H1 (cell line): ENCODE data around the gene TRAF3. TPM values are rescaled to one million over a fixed set of nuclear protein-coding genes. Genes with fewer than 3 reads are reported as not detected.

ENCODE experiments used
- CTCF ChIA-PET: fragments of 300-600 bp; sonication (Branson Sonifier 250); formaldehyde crosslinking; loops from one replicate; lab custom pipeline; 2021; ENCODE audit not compliant: partially characterized antibody; lab: Charles Lee
- POLR2A ChIA-PET: fragments of 300-600 bp; sonication (Branson Sonifier 250); formaldehyde crosslinking; loops from one replicate; lab custom pipeline; 2021; ENCODE audit warnings: inconsistent platforms; ENCODE audit not compliant: partially characterized antibody; lab: Charles Lee
- DNase-seq, 2 experiments: peaks; one replicate each; pipeline versions ENCODE4 v3.0.0 to v3.0.0-alpha.2; 2010 to 2022; ENCODE audit warnings: low spot score in 2 of 2, low read depth in 1 of 2, mixed read lengths in 1 of 2
- FAIRE-seq: peaks from 2 replicates; lab custom pipeline; 2011; peaks lifted over from hg19 to GRCh38; lab: Jason Lieb, UNC
- H2AFZ ChIP-seq: 2 replicates; pipeline ENCODE4 v1.8.1; 2012; ENCODE audit warnings: low read length, inconsistent platforms
- H2AK5ac ChIP-seq: 2 replicates; pipeline ENCODE4 v1.6.1; 2013; ENCODE audit warnings: low read depth, low read length
- H2BK120ac ChIP-seq: replicated peaks from 2 replicates; pipeline ENCODE3; 2013; ENCODE audit warnings: low read depth, low read length, inconsistent platforms
- H2BK12ac ChIP-seq: 2 replicates; pipeline ENCODE4 v1.6.1; 2013; ENCODE audit warnings: low read depth, low read length
- H2BK15ac ChIP-seq: 2 replicates; pipeline ENCODE4 v1.6.1; 2013; ENCODE audit warnings: low read length
- H2BK20ac ChIP-seq: 2 replicates; pipeline ENCODE4 v1.6.1; 2013; ENCODE audit warnings: low read length
- H2BK5ac ChIP-seq: 2 replicates; pipeline ENCODE4 v1.6.1; 2013; ENCODE audit warnings: low read depth, low read length
- H3K14ac ChIP-seq: 2 replicates; pipeline ENCODE4 v1.6.1; 2013; ENCODE audit warnings: inconsistent platforms; ENCODE audit not compliant: insufficient read length
- H3K18ac ChIP-seq: 2 replicates; pipeline ENCODE4 v1.6.1; 2013; ENCODE audit warnings: low read length; ENCODE audit errors: extremely low read depth
- H3K23ac ChIP-seq: 2 replicates; pipeline ENCODE4 v1.6.1; 2013; ENCODE audit warnings: inconsistent platforms; ENCODE audit not compliant: insufficient read length
- H3K23me2 ChIP-seq: 2 replicates; pipeline ENCODE4 v1.6.1; 2013; ENCODE audit warnings: low read depth, low read length
- H3K27ac ChIP-seq: 2 replicates; pipeline ENCODE4 v1.6.1; 2011; ENCODE audit warnings: low read depth, low read length, inconsistent platforms
- H3K27me3 ChIP-seq, 4 experiments: replicated peaks in 1 of 4; 1 replicate in 1 of 4; 2 replicates in 3 of 4; pipeline versions ENCODE4 v1.6.1 to v1.8.1; 2011 to 2013; ENCODE audit warnings: low read length in 3 of 4, mild to moderate bottlenecking in 3 of 4, inconsistent platforms in 2 of 4, mixed read lengths in 2 of 4, moderate library complexity in 1 of 4; ENCODE audit not compliant: control insufficient read depth in 3 of 4, insufficient read depth in 3 of 4; ENCODE audit errors: extremely low read depth in 1 of 4
- H3K36me3 ChIP-seq, 4 experiments: 2 replicates each; pipeline versions ENCODE4 v1.6.1 to v1.8.1; 2011 to 2013; ENCODE audit warnings: mild to moderate bottlenecking in 4 of 4, low read length in 3 of 4, moderate library complexity in 2 of 4, control low read depth in 1 of 4, inconsistent platforms in 1 of 4; ENCODE audit not compliant: insufficient read depth in 4 of 4, control insufficient read depth in 2 of 4
- H3K4ac ChIP-seq: replicated peaks from 2 replicates; pipeline ENCODE3; 2013; ENCODE audit warnings: low read length, low read depth, mixed read lengths, inconsistent platforms; ENCODE audit not compliant: insufficient read length
- H3K4me1 ChIP-seq, 4 experiments: replicated peaks in 1 of 4; 1 replicate in 1 of 4; 2 replicates in 3 of 4; pipeline versions ENCODE4 v1.6.1 to v1.8.1; 2011 to 2013; ENCODE audit warnings: low read length in 3 of 4, inconsistent platforms in 2 of 4, mixed read lengths in 1 of 4; ENCODE audit not compliant: insufficient read depth in 4 of 4, control insufficient read depth in 3 of 4
- H3K4me2 ChIP-seq, 2 experiments: 2 replicates each; pipeline versions ENCODE4 v1.6.1 to v1.8.1; 2011 to 2013; ENCODE audit warnings: low read depth in 2 of 2, low read length in 2 of 2, control low read depth in 1 of 2, inconsistent platforms in 1 of 2, mild to moderate bottlenecking in 1 of 2; ENCODE audit not compliant: insufficient read depth in 1 of 2
- H3K4me3 ChIP-seq, 4 experiments: fragments of 200-600, 300-600 bp in 1 of 4; sonication (generic), shearing (Covaris generic), sonication (Bioruptor Twin) in 1 of 4; 2 replicates each; pipeline versions ENCODE4 v1.5.1 to v1.8.1; 2011 to 2016; ENCODE audit warnings: low read length in 4 of 4, low read depth in 3 of 4, control low read depth in 2 of 4, inconsistent platforms in 2 of 4, mild to moderate bottlenecking in 2 of 4, mixed read lengths in 1 of 4, moderate library complexity in 1 of 4; ENCODE audit not compliant: insufficient read depth in 2 of 4; ENCODE audit errors: extremely low read depth in 1 of 4
- H3K56ac ChIP-seq: replicated peaks from 2 replicates; pipeline ENCODE3; 2013; ENCODE audit warnings: low read depth, mild to moderate bottlenecking, mixed read lengths, low read length, inconsistent platforms; ENCODE audit not compliant: insufficient read length
- H3K79me1 ChIP-seq: 2 replicates; pipeline ENCODE4 v1.6.1; 2013; ENCODE audit warnings: low read depth, low read length, control low read depth
- H3K79me2 ChIP-seq, 2 experiments: 2 replicates each; pipeline versions ENCODE4 v1.6.1 to v1.8.1; 2012 to 2013; ENCODE audit warnings: low read length in 2 of 2, mild to moderate bottlenecking in 2 of 2, inconsistent platforms in 1 of 2; ENCODE audit not compliant: insufficient read depth in 2 of 2, control insufficient read depth in 1 of 2
- H3K9ac ChIP-seq, 4 experiments: replicated peaks in 1 of 4; 1 replicate in 1 of 4; 2 replicates in 3 of 4; pipeline versions ENCODE4 v1.6.1 to v1.8.1; 2011 to 2013; ENCODE audit warnings: low read depth in 3 of 4, low read length in 3 of 4, control low read depth in 2 of 4, mild to moderate bottlenecking in 2 of 4, moderate library complexity in 2 of 4, inconsistent platforms in 1 of 4; ENCODE audit errors: extremely low read depth in 1 of 4
- H3K9me3 ChIP-seq, 2 experiments: 2 replicates each; pipeline versions ENCODE4 v1.6.1 to v1.8.1; 2012 to 2013; ENCODE audit warnings: mild to moderate bottlenecking in 2 of 2, moderate library complexity in 2 of 2, control low read depth in 1 of 2, inconsistent platforms in 1 of 2, low read depth in 1 of 2, low read length in 1 of 2, mixed read lengths in 1 of 2; ENCODE audit not compliant: insufficient read depth in 2 of 2
- H4K20me1 ChIP-seq, 2 experiments: replicated peaks in 1 of 2; 2 replicates each; pipeline versions ENCODE3 to v1.8.1; 2011 to 2013; ENCODE audit warnings: inconsistent platforms in 2 of 2, low read length in 2 of 2, mild to moderate bottlenecking in 1 of 2; ENCODE audit not compliant: insufficient read depth in 2 of 2, control insufficient read depth in 1 of 2
- H4K5ac ChIP-seq: 2 replicates; pipeline ENCODE4 v1.6.1; 2013; ENCODE audit warnings: low read length, low read depth, mixed read lengths, inconsistent platforms; ENCODE audit not compliant: insufficient read length
- H4K8ac ChIP-seq: 2 replicates; pipeline ENCODE4 v1.8.0; 2013; ENCODE audit warnings: mild to moderate bottlenecking, moderate library complexity, low read length, inconsistent platforms; ENCODE audit not compliant: insufficient read depth; ENCODE audit errors: extremely low read depth
- H4K91ac ChIP-seq: replicated peaks from 2 replicates; pipeline ENCODE3; 2013; ENCODE audit warnings: low read length, mixed read lengths, inconsistent platforms; ENCODE audit not compliant: insufficient read length
- CTCF ChIP-seq, 3 experiments: IDR thresholded peaks; 1 replicate in 2 of 3; 2 replicates in 1 of 3; pipeline versions ENCODE4 v1.5.1 to v1.6.1; 2011; ENCODE audit warnings: low read length in 3 of 3, mild to moderate bottlenecking in 3 of 3, inconsistent platforms in 2 of 3, low read depth in 1 of 3, moderate library complexity in 1 of 3; ENCODE audit not compliant: insufficient read depth in 1 of 3; ENCODE audit errors: control extremely low read depth in 1 of 3
- E2F6 ChIP-seq: IDR thresholded peaks from 2 replicates; pipeline ENCODE4 v1.6.1; 2012; ENCODE audit warnings: inconsistent platforms
- EGR1 ChIP-seq: IDR thresholded peaks from 2 replicates; pipeline ENCODE4 v1.6.1; 2011; ENCODE audit warnings: low read depth, low read length, borderline replicate concordance
- EP300 ChIP-seq, 2 experiments: IDR thresholded peaks; 1 replicate in 1 of 2; 2 replicates in 1 of 2; pipeline ENCODE4 v1.6.1; 2011 to 2012; ENCODE audit warnings: low read depth in 2 of 2, low read length in 2 of 2, mild to moderate bottlenecking in 2 of 2, borderline replicate concordance in 1 of 2, inconsistent platforms in 1 of 2, moderate library complexity in 1 of 2
- JUN ChIP-seq: IDR thresholded peaks from 2 replicates; pipeline ENCODE4 v1.6.1; 2011; ENCODE audit warnings: low read depth, mild to moderate bottlenecking, improper control_type of control experiment, low read length
- JUND ChIP-seq: IDR thresholded peaks from 2 replicates; pipeline ENCODE4 v1.6.1; 2011; ENCODE audit warnings: mild to moderate bottlenecking, improper control_type of control experiment, low read length
- KDM5A ChIP-seq: fragments of 200-600 bp; IDR thresholded peaks from 2 replicates; pipeline ENCODE4 v1.7.1; 2012; ENCODE audit warnings: mild to moderate bottlenecking, low read length, inconsistent platforms, mixed read lengths
- NANOG ChIP-seq: IDR thresholded peaks from 2 replicates; pipeline ENCODE4 v1.6.1; 2011; ENCODE audit warnings: low read length, low read depth, mild to moderate bottlenecking, inconsistent platforms; ENCODE audit not compliant: insufficient read depth, poor library complexity, severe bottlenecking
- RBBP5 ChIP-seq: IDR thresholded peaks from 2 replicates; pipeline ENCODE4 v1.7.1; 2012; ENCODE audit warnings: low read depth, mild to moderate bottlenecking, inconsistent platforms, low read length, moderate library complexity, borderline replicate concordance
- TAF1 ChIP-seq: IDR thresholded peaks from 2 replicates; pipeline ENCODE4 v1.6.1; 2011; ENCODE audit warnings: mild to moderate bottlenecking, low read depth, low read length
- WGBS, 2 experiments: shearing (Covaris generic) in 1 of 2; methylation state at CpG; one replicate each; pipeline versions ENCODE4 v1.1.6 to v1.1.7; 2013 to 2015; ENCODE audit warnings: low lambda C conversion rate in 2 of 2, mixed read lengths in 2 of 2, inconsistent platforms in 1 of 2, low coverage in 1 of 2, missing lambda C conversion rate in 1 of 2; ENCODE audit not compliant: insufficient replicate concordance in 2 of 2, insufficient coverage in 1 of 2, insufficient read length in 1 of 2; ENCODE audit errors: extremely low coverage in 1 of 2, missing lambda C conversion rate in 1 of 2; 5-methylcytosine and 5-hydroxymethylcytosine counted together
- polyA plus RNA-seq, 7 experiments: library from polyadenylated mRNA; depleted of rRNA in 3 of 7; stranded (reverse) in 5 of 7; unstranded in 2 of 7; fragments of >200 nt in 5 of 7; fragments of 200-250 nt in 2 of 7; gene quantifications; 1 replicate in 5 of 7; 2 replicates in 1 of 7; 4 replicates in 1 of 7; pipeline versions ENCODE4 v1.2.1 to v1.2.3, GENCODE V29; 2011 to 2013; ENCODE audit warnings: missing spikeins in 2 of 7, mixed read lengths in 2 of 7
- total RNA-seq: library from RNA; stranded (reverse); fragmentation: NEBNext Ultra II Directional; extraction: Animal tissue kit (Norgen Biotek cat#: 25700); gene quantifications from 2 replicates; pipeline ENCODE4 v1.2.1, GENCODE V29; 2021

TRAF3 gene
- total and polyA plus RNA-seq, 2 of the 8 experiments (the other 6 are each of a cell fraction or from before 2014, with no cell fraction given), result 5.8 to 12.1 TPM

DNA sequence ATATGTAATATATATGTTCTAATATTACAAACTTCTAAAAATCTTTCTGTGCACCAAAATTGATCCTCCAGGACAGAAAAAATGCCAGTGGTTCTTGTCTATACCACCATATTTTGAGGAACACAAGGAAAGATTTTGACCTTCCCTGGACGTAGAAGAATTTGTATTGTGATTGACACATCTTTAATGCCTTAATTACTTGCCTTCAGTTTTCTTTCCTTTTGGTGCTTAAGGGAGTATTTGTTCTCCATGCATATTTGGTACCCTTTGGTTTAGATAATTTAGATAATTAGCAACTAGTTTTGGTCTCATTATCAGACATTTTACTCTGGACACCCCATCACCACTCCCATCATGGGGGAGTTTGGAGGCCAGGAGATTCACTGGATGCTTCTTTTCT lies 27.6 kb downstream of the TRAF3 start:
- Histone ChIP-seq H2AFZ (no peak overlapping the region), H2AK5ac (no peak overlapping the region), H2BK12ac (no peak overlapping the region), H3K79me2 (0 out of 4 replicates have a peak, but pooled peaks cover 0 to 2% of the 10 kb centered on the region in 2 experiments), H4K5ac (no peak overlapping the region), H3K23me2 (no peaks in the 10 kb centered on the region), H3K4me2 (no peak overlapping the region), H4K20me1 (peaks cover 0 to 2% of the 10 kb centered on the region in 2 experiments), H3K79me1 (0 out of 2 replicates have a peak, but pooled peaks cover 2% of the 10 kb centered on the region), H3K56ac (no peak overlapping the region), H4K8ac (no peak overlapping the region), H3K27ac (no peak overlapping the region), H3K23ac (no peak overlapping the region), H3K4me3 (no peak overlapping the region), H3K9me3 (no peaks in the 10 kb centered on the region), H3K14ac (no peak overlapping the region), H2BK5ac (no peak overlapping the region), H3K4ac (no peak overlapping the region), H2BK120ac (no peak overlapping the region), H4K91ac (no peak overlapping the region), H3K4me1 (peaks cover 3 to 13% (median 8%) of the 10 kb centered on the region in 4 experiments; a peak in 5 of 7 replicates), H3K18ac (no peak overlapping the region), H2BK15ac (no peak overlapping the region), H3K36me3 (no peaks in the 10 kb centered on the region), H2BK20ac (no peak overlapping the region), H3K9ac (no peak overlapping the region), H3K27me3 (no peaks in the 10 kb centered on the region)
- WGBS, 2 experiments, result 87% methylated on average over 1 of the region's 1 CpG; no CpG with 5 or more reads in 1 of the 2 experiments
- ChIA-PET CTCF (interaction anchor here (0.8 to 1.5 kb wide), 2 partner anchors 11 to 20 kb away, joined by 3 to 5 read pairs; no protein-coding TSS in a partner anchor), POLR2A (no interaction called here)
- DNase-seq (no peak), FAIRE-seq (no peak)
- no peak for TF ChIP-seq RBBP5
- TF ChIP-seq EP300 (IDR thresholded peaks at IDR 0.05; ENCODE audit: borderline replicate concordance in 1 of 2, low read depth in 2 of 2, low read length in 2 of 2), result no peak
- TF ChIP-seq JUND, result no peak
- no peak for TF ChIP-seq CTCF (IDR thresholded peaks at IDR 0.05; ENCODE audit: control extremely low read depth in 1 of 3, insufficient read depth in 1 of 3, low read depth in 1 of 3, low read length in 3 of 3)
- TF ChIP-seq NANOG, result no peak
- TF ChIP-seq KDM5A, result no peak
- no peak for TF ChIP-seq JUN
- no peak for TF ChIP-seq EGR1
- no peak for TF ChIP-seq E2F6
- TF ChIP-seq TAF1, result no peak
